ENCODE data around the gene MGAT4D.
"Not testable (repeated sequence)": the region's sequence is repeated elsewhere in the genome, so short reads cannot be mapped to it uniquely, and the experiment has no call there.

Gene MGAT4D

GRCh38 chr4:140497747-140498636, at the start of gene MGAT4D:
Gene MGAT4D (minus strand): TSS chr4:140498293. CDS start chr4:140498222, 71 bp downstream.
- DNase-seq (ENCODE audit: low read depth, low spot score), result no peak

- no peak for DNase-seq (ENCODE audit: low read depth, low spot score)
Observed at GRCh38 chr4:140533951-140534480, 35.9 kb upstream of the MGAT4D start.

GRCh38 chr4:140529434-140529833, 31.3 kb upstream of the MGAT4D start:
- no peak for DNase-seq (ENCODE audit: low read depth, low spot score)

- DNase-seq (ENCODE audit: low read depth, low spot score), result peak; percentile 84
Observed at GRCh38 chr4:140523857-140524742, 26.0 kb upstream of the MGAT4D start, which contains the start of gene ELMOD2. Gene ELMOD2 (plus strand): TSS chr4:140524168. CDS start chr4:140525429, 1,261 bp downstream.

GRCh38 chr4:140523370-140523856, 25.3 kb upstream of the MGAT4D start:
- no peak for DNase-seq (ENCODE audit: low read depth, low spot score)

- DNase-seq (ENCODE audit: low read depth, low spot score), result no peak
Observed at GRCh38 chr4:140515423-140515822, 17.3 kb upstream of the MGAT4D start.

- DNase-seq (ENCODE audit: low read depth, low spot score), result not testable (repeated sequence)
Observed at GRCh38 chr4:140513765-140514164, 15.7 kb upstream of the MGAT4D start.

GRCh38 chr4:140504261-140504660, 6.2 kb upstream of the MGAT4D start:
- no peak for DNase-seq (ENCODE audit: low read depth, low spot score)

GRCh38 chr4:140499391-140499790, 1.3 kb upstream of the MGAT4D start:
- no peak for DNase-seq (ENCODE audit: low read depth, low spot score)

GRCh38 chr4:140497405-140497746, 717 bp downstream of the MGAT4D start:
- no peak for DNase-seq (ENCODE audit: low read depth, low spot score)

- no peak for DNase-seq (ENCODE audit: low read depth, low spot score)
Observed at GRCh38 chr4:140485939-140486338, 12.2 kb downstream of the MGAT4D start.

- no peak for DNase-seq (ENCODE audit: low read depth, low spot score)
Observed at GRCh38 chr4:140483445-140483844, 14.6 kb downstream of the MGAT4D start.

- DNase-seq (ENCODE audit: low read depth, low spot score), result no peak
Observed at GRCh38 chr4:140472156-140472555, 25.9 kb downstream of the MGAT4D start.

- no peak for DNase-seq (ENCODE audit: low read depth, low spot score)
Observed at GRCh38 chr4:140469791-140470733, 28.0 kb downstream of the MGAT4D start.

GRCh38 chr4:140466146-140466545, 31.9 kb downstream of the MGAT4D start:
- no peak for DNase-seq (ENCODE audit: low read depth, low spot score)

GRCh38 chr4:140463614-140464013, 34.5 kb downstream of the MGAT4D start:
- DNase-seq (ENCODE audit: low read depth, low spot score), result no peak

- no peak for DNase-seq (ENCODE audit: low read depth, low spot score)
Observed at GRCh38 chr4:140463182-140463581, 34.9 kb downstream of the MGAT4D start.

- no peak for DNase-seq (ENCODE audit: low read depth, low spot score)
Observed at GRCh38 chr4:140450352-140450751, 47.7 kb downstream of the MGAT4D start.

- DNase-seq (ENCODE audit: low read depth, low spot score), result no peak
Observed at GRCh38 chr4:140448830-140449229, 49.3 kb downstream of the MGAT4D start.

- no peak for DNase-seq (ENCODE audit: low read depth, low spot score)
Observed at GRCh38 chr4:140448162-140448561, 49.9 kb downstream of the MGAT4D start.

- DNase-seq (ENCODE audit: low read depth, low spot score), result not testable (repeated sequence)
Observed at GRCh38 chr4:140444347-140444746, 53.7 kb downstream of the MGAT4D start.

Measured in brain pericyte (primary cell).